Parathyroid adenoma (tissue), 2 donors: Measurements from ENCODE around the gene CFTR.

ENCODE experiments used
- H2AFZ ChIP-seq: fragments of 300-600 bp; sonication (generic); one replicate; pipeline ENCODE4 v1.7.0; 2017; ENCODE audit warnings: antibody characterized with exemption, mild to moderate bottlenecking
- H3K27ac ChIP-seq: fragments of 300-600 bp; sonication (generic); one replicate; pipeline ENCODE4 v1.7.0; 2017
- H3K27me3 ChIP-seq: fragments of 300-600 bp; sonication (generic); one replicate; pipeline ENCODE4 v1.7.0; 2017; ENCODE audit warnings: low read length; ENCODE audit not compliant: control insufficient read depth, insufficient read depth
- H3K36me3 ChIP-seq: fragments of 300-600 bp; sonication (generic); one replicate; pipeline ENCODE4 v1.7.0; 2017; ENCODE audit warnings: low read length; ENCODE audit not compliant: control insufficient read depth, insufficient read depth
- H3K4me1 ChIP-seq: fragments of 300-600 bp; sonication (generic); one replicate; pipeline ENCODE4 v1.7.0; 2017; ENCODE audit warnings: control low read depth
- H3K4me2 ChIP-seq: fragments of 300-600 bp; sonication (generic); one replicate; pipeline ENCODE4 v1.7.0; 2017; ENCODE audit warnings: low read length
- H3K4me3 ChIP-seq: fragments of 300-600 bp; sonication (generic); one replicate; pipeline ENCODE4 v1.7.0; 2017; ENCODE audit warnings: low read depth, low read length
- H3K79me2 ChIP-seq: fragments of 300-600 bp; sonication (generic); one replicate; pipeline ENCODE4 v1.7.0; 2017; ENCODE audit warnings: control low read depth
- H3K9ac ChIP-seq: fragments of 300-600 bp; sonication (generic); one replicate; pipeline ENCODE4 v1.7.0; 2017; ENCODE audit warnings: mild to moderate bottlenecking
- H3K9me3 ChIP-seq: fragments of 300-600 bp; sonication (generic); one replicate; pipeline ENCODE4 v1.7.0; 2017; ENCODE audit warnings: low read length; ENCODE audit not compliant: control insufficient read depth
- CTCF ChIP-seq: fragments of 300-600 bp; sonication (generic); IDR thresholded peaks from one replicate; pipeline ENCODE4 v1.7.0; 2017; ENCODE audit warnings: antibody characterized with exemption, mild to moderate bottlenecking
- donor health status: primary hyperparathyroidism.

Gene CFTR

DNA sequence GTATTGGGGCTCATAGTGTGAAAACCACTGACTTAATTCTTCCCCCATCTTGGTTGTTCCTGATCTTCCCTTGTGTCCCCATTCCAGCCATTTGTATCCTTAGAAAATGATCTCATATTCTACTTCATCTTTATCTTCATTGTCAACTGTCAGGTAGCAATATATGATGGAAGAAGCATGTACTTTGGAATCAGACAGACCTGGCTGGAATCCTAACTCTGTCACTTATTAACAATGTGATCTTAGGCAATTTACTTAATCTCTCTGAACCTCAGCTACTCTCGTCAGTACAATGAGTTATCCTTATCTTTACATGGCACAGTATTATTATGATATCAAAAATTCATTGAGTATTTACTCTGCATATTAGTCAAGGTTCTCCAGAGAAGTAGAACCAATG is 10.1 kb downstream of the CFTR start:
- Histone ChIP-seq H3K27ac (no peak overlapping the region), H3K4me2 (no peak overlapping the region), H3K79me2 (no peaks in the 10 kb centered on the region), H3K9me3 (no peaks in the 10 kb centered on the region), H3K4me1 (no peaks in the 10 kb centered on the region), H3K36me3 (no peaks in the 10 kb centered on the region), H3K4me3 (no peak overlapping the region), H3K27me3 (no peaks in the 10 kb centered on the region), H3K9ac (no peak overlapping the region), H2AFZ (no peak overlapping the region)
- no peak for TF ChIP-seq CTCF

DNA sequence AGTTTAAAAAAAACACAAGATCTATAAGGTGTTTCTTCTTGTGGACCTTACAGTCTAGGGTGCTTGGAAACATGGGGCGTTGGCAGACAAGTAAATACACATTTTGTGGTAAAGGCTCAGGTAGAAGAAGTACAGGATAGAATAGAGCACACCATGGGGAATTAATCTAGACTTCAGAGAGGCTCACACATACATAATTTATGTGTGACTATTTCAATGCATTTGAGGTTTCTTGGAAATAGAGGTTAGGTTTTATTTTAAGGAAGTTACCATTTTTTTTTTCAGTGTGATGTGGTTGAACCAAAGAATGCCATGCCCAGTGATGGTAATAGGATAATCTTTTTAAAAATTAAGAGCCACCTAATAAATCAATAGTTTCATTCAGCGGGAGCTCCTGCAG is 12.8 kb downstream of the CFTR start:
- H3K4me2 ChIP-seq = no peak overlapping the region
- no peaks in the 10 kb centered on the region for H3K36me3 ChIP-seq
- no peaks in the 10 kb centered on the region for H3K4me1 ChIP-seq
- H3K4me3 ChIP-seq = no peak overlapping the region
- no peak overlapping the region for H2AFZ ChIP-seq
- H3K9ac ChIP-seq = no peak overlapping the region
- no peaks in the 10 kb centered on the region for H3K9me3 ChIP-seq
- TF ChIP-seq CTCF = no peak
- no peak overlapping the region for H3K27ac ChIP-seq
- H3K79me2 ChIP-seq = no peaks in the 10 kb centered on the region
- no peaks in the 10 kb centered on the region for H3K27me3 ChIP-seq

DNA sequence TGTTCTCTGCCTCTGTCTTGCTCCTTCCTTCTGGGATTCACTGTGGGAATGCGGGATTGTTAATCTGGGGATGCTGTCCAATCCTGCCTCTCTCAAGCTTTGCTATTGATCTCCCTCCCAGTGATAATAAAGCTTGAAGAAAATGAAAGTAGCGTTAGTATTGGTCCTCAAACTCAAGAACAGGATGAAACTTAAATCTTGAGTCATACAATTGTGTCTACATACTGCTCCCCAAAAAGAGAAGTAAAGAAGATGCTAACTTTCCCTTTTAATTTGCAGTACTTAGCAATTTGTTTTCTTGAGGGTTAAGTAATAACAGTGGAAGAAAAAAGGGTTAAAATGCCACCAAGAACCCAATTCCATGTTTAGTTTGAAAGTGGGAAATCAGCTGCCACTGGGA is 13.6 kb downstream of the CFTR start:
- no peaks in the 10 kb centered on the region for H3K79me2 ChIP-seq
- H3K4me3 ChIP-seq = no peak overlapping the region
- no peaks in the 10 kb centered on the region for H3K4me1 ChIP-seq
- H3K9me3 ChIP-seq = no peaks in the 10 kb centered on the region
- H3K27ac ChIP-seq = no peak overlapping the region
- TF ChIP-seq CTCF = no peak
- no peak overlapping the region for H3K9ac ChIP-seq
- no peak overlapping the region for H2AFZ ChIP-seq
- no peak overlapping the region for H3K4me2 ChIP-seq
- no peaks in the 10 kb centered on the region for H3K36me3 ChIP-seq
- H3K27me3 ChIP-seq = no peaks in the 10 kb centered on the region

GRCh38 chr7:117495308-117495707 is 15.5 kb downstream of the CFTR start:
- H3K4me1 ChIP-seq = no peaks in the 10 kb centered on the region
- H3K4me3 ChIP-seq = no peak overlapping the region
- H3K27me3 ChIP-seq = no peaks in the 10 kb centered on the region
- no peak for TF ChIP-seq CTCF
- H3K79me2 ChIP-seq = no peaks in the 10 kb centered on the region
- no peak overlapping the region for H3K27ac ChIP-seq
- H3K36me3 ChIP-seq = no peaks in the 10 kb centered on the region
- H3K9ac ChIP-seq = no peak overlapping the region
- no peak overlapping the region for H2AFZ ChIP-seq
- no peaks in the 10 kb centered on the region for H3K9me3 ChIP-seq
- no peak overlapping the region for H3K4me2 ChIP-seq

GRCh38 chr7:117502331-117502730 is 22.5 kb downstream of the CFTR start:
- no peak for TF ChIP-seq CTCF
- Histone ChIP-seq H3K36me3 (no peaks in the 10 kb centered on the region), H3K4me3 (no peak overlapping the region), H3K27ac (no peak overlapping the region), H3K79me2 (no peaks in the 10 kb centered on the region), H3K27me3 (no peaks in the 10 kb centered on the region), H3K4me2 (no peak overlapping the region), H3K4me1 (no peaks in the 10 kb centered on the region), H3K9me3 (no peaks in the 10 kb centered on the region), H2AFZ (no peak overlapping the region), H3K9ac (no peak overlapping the region)
